Colonic mucosa (tissue), 4 donors: ENCODE results near the gene MAFB. TPM values are rescaled to one million over a fixed set of nuclear protein-coding genes. Genes with fewer than 3 reads are reported as not detected.

Experiments used
- DNase-seq: peaks from one replicate; pipeline ENCODE4 v3.0.0-alpha.2; 2020
- H3K27ac ChIP-seq: fragments of 200-600 bp; one replicate; pipeline ENCODE4 v1.8.0; 2021
- H3K27me3 ChIP-seq: fragments of 200-600 bp; one replicate; pipeline ENCODE4 v1.8.0; 2021
- H3K36me3 ChIP-seq: fragments of 200-600 bp; one replicate; pipeline ENCODE4 v1.8.0; 2021
- H3K4me1 ChIP-seq: fragments of 200-600 bp; one replicate; pipeline ENCODE4 v1.8.0; 2021; ENCODE audit warnings: mild to moderate bottlenecking
- H3K4me3 ChIP-seq: fragments of 200-600 bp; one replicate; pipeline ENCODE4 v1.8.0; 2021
- H3K9ac ChIP-seq, 2 donors: one replicate each; pipeline ENCODE4 v1.7.0; 2013; ENCODE audit warnings: control low read depth in 2 of 2, low read depth in 2 of 2, low read length in 2 of 2
- H3K9me3 ChIP-seq: fragments of 200-600 bp; one replicate; pipeline ENCODE4 v1.8.0; 2021
- CTCF ChIP-seq: fragments of 200-600 bp; IDR thresholded peaks from one replicate; pipeline ENCODE4 v1.8.0; 2022; ENCODE audit warnings: antibody characterized with exemption, mild to moderate bottlenecking
- intact Hi-C: fragments of 100-400 bp; cut with DNase I; formaldehyde crosslinking; loops from one replicate; pipeline ENCODE4 v1.14.1; 2022
- total RNA-seq, 2 donors: library from RNA; stranded (reverse); fragmentation: NEBNext Ultra II Directional in 1 of 2; extraction: Animal tissue kit (Norgen Biotek cat#: 25700) in 1 of 2; gene quantifications; one replicate each; pipeline ENCODE4 v1.2.1, GENCODE V29; 2021
- donor health status: healthy.
- donor health status: DM: no; HTN: no; CAD: no.
- donor health status: DM: no; HTN: no; CAD: no.

MAFB gene
- total RNA-seq, 2 donors from 2014 or later, result 2.8 to 11.2 TPM

GRCh38 chr20:40650707-40651106, 38.3 kb downstream of the MAFB start:
- no peaks in the 10 kb centered on the region for H3K9me3 ChIP-seq
- H3K27me3 ChIP-seq, result no peaks in the 10 kb centered on the region
- H3K4me1 ChIP-seq, result no peaks in the 10 kb centered on the region
- TF ChIP-seq CTCF, result no peak
- intact Hi-C loops, result no loop called here
- H3K9ac ChIP-seq, result no peak overlapping the region
- no peak for DNase-seq
- H3K4me3 ChIP-seq, result no peak overlapping the region
- H3K36me3 ChIP-seq, result no peaks in the 10 kb centered on the region
- H3K27ac ChIP-seq, result no peak overlapping the region

GRCh38 chr20:40648210-40649072, 40.6 kb downstream of the MAFB start:
- Histone ChIP-seq H3K27me3 (no peaks in the 10 kb centered on the region), H3K4me1 (no peaks in the 10 kb centered on the region), H3K9me3 (no peaks in the 10 kb centered on the region), H3K4me3 (no peak overlapping the region), H3K36me3 (no peaks in the 10 kb centered on the region), H3K9ac (no peak overlapping the region), H3K27ac (no peak overlapping the region)
- intact Hi-C loops, result no loop called here
- DNase-seq, result no peak
- TF ChIP-seq CTCF, result no peak

GRCh38 chr20:40646813-40647212, 42.2 kb downstream of the MAFB start:
- H3K4me3 ChIP-seq, result no peak overlapping the region
- intact Hi-C loops, result no loop called here
- no peaks in the 10 kb centered on the region for H3K27me3 ChIP-seq
- no peaks in the 10 kb centered on the region for H3K36me3 ChIP-seq
- no peaks in the 10 kb centered on the region for H3K4me1 ChIP-seq
- H3K9me3 ChIP-seq, result no peaks in the 10 kb centered on the region
- TF ChIP-seq CTCF, result no peak
- no peak overlapping the region for H3K27ac ChIP-seq
- no peak for DNase-seq
- H3K9ac ChIP-seq, result no peak overlapping the region

GRCh38 chr20:40646361-40646760, 42.7 kb downstream of the MAFB start:
- Histone ChIP-seq H3K4me3 (no peak overlapping the region), H3K27me3 (no peaks in the 10 kb centered on the region), H3K4me1 (no peaks in the 10 kb centered on the region), H3K27ac (no peak overlapping the region), H3K36me3 (no peaks in the 10 kb centered on the region), H3K9me3 (no peaks in the 10 kb centered on the region), H3K9ac (no peak overlapping the region)
- no peak for DNase-seq
- intact Hi-C loops, result no loop called here
- no peak for TF ChIP-seq CTCF

GRCh38 chr20:40644863-40645262, 44.2 kb downstream of the MAFB start:
- Histone ChIP-seq H3K4me3 (no peak overlapping the region), H3K4me1 (no peaks in the 10 kb centered on the region), H3K27ac (no peak overlapping the region), H3K9ac (no peak overlapping the region), H3K27me3 (no peaks in the 10 kb centered on the region), H3K36me3 (no peaks in the 10 kb centered on the region), H3K9me3 (no peaks in the 10 kb centered on the region)
- intact Hi-C loops, result no loop called here
- DNase-seq, result no peak
- no peak for TF ChIP-seq CTCF
